GM20000 (cell line): ENCODE measurements around the gene PRKD1.

Source experiments
- DNase-seq: peaks from one replicate; pipeline ENCODE4 v3.0.0; 2012; ENCODE audit warnings: low spot score
- CTCF ChIP-seq: IDR thresholded peaks from 2 replicates; pipeline ENCODE4 v1.5.1; 2012; ENCODE audit warnings: mild to moderate bottlenecking, control low read depth; ENCODE audit errors: extremely low read depth, missing control alignments

The PRKD1 gene

GRCh38 chr14:29937116-29937515, 9.5 kb upstream of the PRKD1 start:
- no peak for DNase-seq
- TF ChIP-seq CTCF: no peak

- DNase-seq: no peak
- no peak for TF ChIP-seq CTCF
Measured at GRCh38 chr14:29930283-29930682, 2.6 kb upstream of the PRKD1 start.

GRCh38 chr14:29928117-29928640, 532 bp upstream of the PRKD1 start:
- DNase-seq: no peak
- TF ChIP-seq CTCF: no peak

- no peak for DNase-seq
- TF ChIP-seq CTCF: no peak
Measured at GRCh38 chr14:29926701-29927375, 809 bp downstream of the PRKD1 start.

- TF ChIP-seq CTCF: no peak
Measured at GRCh38 chr14:29926228-29926627, 1.4 kb downstream of the PRKD1 start.

GRCh38 chr14:29925736-29926135, 1.9 kb downstream of the PRKD1 start:
- no peak for DNase-seq
- no peak for TF ChIP-seq CTCF

More at GRCh38 chr14:29926228-29926627, 1.4 kb downstream of the PRKD1 start:
- DNase-seq: no peak

- no peak for TF ChIP-seq CTCF
- DNase-seq: no peak
Measured at GRCh38 chr14:29925101-29925722, 2.4 kb downstream of the PRKD1 start.
